Measurements from ENCODE around the gene ZBTB8OS.

GRCh38 chr1:32681999-32682398, 31.6 kb upstream of the ZBTB8OS start:
- TF ChIP-seq, protein P1, sequence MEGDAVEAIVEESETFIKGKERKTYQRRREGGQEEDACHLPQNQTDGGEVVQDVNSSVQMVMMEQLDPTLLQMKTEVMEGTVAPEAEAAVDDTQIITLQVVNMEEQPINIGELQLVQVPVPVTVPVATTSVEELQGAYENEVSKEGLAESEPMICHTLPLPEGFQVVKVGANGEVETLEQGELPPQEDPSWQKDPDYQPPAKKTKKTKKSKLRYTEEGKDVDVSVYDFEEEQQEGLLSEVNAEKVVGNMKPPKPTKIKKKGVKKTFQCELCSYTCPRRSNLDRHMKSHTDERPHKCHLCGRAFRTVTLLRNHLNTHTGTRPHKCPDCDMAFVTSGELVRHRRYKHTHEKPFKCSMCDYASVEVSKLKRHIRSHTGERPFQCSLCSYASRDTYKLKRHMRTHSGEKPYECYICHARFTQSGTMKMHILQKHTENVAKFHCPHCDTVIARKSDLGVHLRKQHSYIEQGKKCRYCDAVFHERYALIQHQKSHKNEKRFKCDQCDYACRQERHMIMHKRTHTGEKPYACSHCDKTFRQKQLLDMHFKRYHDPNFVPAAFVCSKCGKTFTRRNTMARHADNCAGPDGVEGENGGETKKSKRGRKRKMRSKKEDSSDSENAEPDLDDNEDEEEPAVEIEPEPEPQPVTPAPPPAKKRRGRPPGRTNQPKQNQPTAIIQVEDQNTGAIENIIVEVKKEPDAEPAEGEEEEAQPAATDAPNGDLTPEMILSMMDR (IDR thresholded peaks at IDR 0.05; ENCODE audit: extremely low read depth in 1 of 2, insufficient read depth in 1 of 2, low read depth in 1 of 2, low read length in 2 of 2): no peak
- TF ChIP-seq EZH2 (IDR thresholded peaks at IDR 0.05; ENCODE audit: borderline replicate concordance, low read depth, low read length, severe bottlenecking): no peak
- TF ChIP-seq POLR2A (IDR thresholded peaks at IDR 0.05; ENCODE audit: low read depth, low read length): no peak
- TF ChIP-seq FOS (IDR thresholded peaks at IDR 0.05; ENCODE audit: borderline replicate concordance, insufficient read depth, low read length): no peak
- no peak for TF ChIP-seq POLR2AphosphoS5 (IDR thresholded peaks at IDR 0.05; ENCODE audit: insufficient read depth, low read depth, low read length)
- TF ChIP-seq JUN (IDR thresholded peaks at IDR 0.05; ENCODE audit: borderline replicate concordance, insufficient read depth, insufficient read length, low read depth): no peak
- no peak for TF ChIP-seq MYC (IDR thresholded peaks at IDR 0.05; ENCODE audit: low read depth, low read length)
- TF ChIP-seq, protein P2, sequence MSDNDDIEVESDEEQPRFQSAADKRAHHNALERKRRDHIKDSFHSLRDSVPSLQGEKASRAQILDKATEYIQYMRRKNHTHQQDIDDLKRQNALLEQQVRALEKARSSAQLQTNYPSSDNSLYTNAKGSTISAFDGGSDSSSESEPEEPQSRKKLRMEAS (IDR thresholded peaks at IDR 0.05; ENCODE audit: insufficient read depth, insufficient read length): no peak
- no peak for TF ChIP-seq GATA2 (IDR thresholded peaks at IDR 0.05; ENCODE audit: insufficient read depth, insufficient read length, low read depth, low read length)
